ENCODE results near the gene WRAP73. TPM values are rescaled to one million over a fixed set of nuclear protein-coding genes. Genes with fewer than 3 reads are reported as not detected.

Gene WRAP73
- total and polyA plus RNA-seq, 12 donors: 7.5 to 16.5 (median 10.3) TPM

DNA sequence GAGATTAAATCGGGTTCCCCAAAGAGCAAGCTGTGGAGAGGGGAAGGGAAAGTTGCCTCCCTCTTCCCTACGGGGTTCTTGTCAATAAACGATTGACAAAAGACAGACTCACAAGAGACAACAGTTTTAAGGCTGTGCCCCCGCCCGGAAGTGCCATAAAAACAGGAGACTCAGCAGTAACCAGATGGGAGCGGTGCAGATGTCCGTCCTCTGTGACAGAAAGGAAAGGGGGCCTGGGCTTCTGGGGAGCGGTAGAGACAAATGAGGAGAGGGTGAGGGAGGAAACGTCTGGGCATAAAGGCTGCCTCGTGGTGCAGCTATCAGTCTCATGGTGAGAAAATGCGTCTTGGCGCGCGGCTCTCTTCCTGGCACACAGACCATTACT, 8.3 kb upstream of the WRAP73 start:
- Histone ChIP-seq H3K27ac (no peak overlapping the region), H3K4me1 (peaks cover 0 to 12% (median 0%) of the 10 kb centered on the region in 9 donors), H3K9me3 (no peaks in the 10 kb centered on the region), H3K36me3 (no peaks in the 10 kb centered on the region), H3K4me3 (no peak overlapping the region), H3K27me3 (peaks cover under 1 to 42% (median 15%) of the 10 kb centered on the region in 7 donors)
- no peak for DNase-seq
- 56 to 59% methylated on average over 14 of the region's 14 CpGs for WGBS, 2 donors
- ATAC-seq: no peak
- intact Hi-C loops (cut with DNase I): no loop called here
- TF ChIP-seq, protein P1, sequence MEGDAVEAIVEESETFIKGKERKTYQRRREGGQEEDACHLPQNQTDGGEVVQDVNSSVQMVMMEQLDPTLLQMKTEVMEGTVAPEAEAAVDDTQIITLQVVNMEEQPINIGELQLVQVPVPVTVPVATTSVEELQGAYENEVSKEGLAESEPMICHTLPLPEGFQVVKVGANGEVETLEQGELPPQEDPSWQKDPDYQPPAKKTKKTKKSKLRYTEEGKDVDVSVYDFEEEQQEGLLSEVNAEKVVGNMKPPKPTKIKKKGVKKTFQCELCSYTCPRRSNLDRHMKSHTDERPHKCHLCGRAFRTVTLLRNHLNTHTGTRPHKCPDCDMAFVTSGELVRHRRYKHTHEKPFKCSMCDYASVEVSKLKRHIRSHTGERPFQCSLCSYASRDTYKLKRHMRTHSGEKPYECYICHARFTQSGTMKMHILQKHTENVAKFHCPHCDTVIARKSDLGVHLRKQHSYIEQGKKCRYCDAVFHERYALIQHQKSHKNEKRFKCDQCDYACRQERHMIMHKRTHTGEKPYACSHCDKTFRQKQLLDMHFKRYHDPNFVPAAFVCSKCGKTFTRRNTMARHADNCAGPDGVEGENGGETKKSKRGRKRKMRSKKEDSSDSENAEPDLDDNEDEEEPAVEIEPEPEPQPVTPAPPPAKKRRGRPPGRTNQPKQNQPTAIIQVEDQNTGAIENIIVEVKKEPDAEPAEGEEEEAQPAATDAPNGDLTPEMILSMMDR (IDR thresholded peaks at IDR 0.05): no peak

DNA sequence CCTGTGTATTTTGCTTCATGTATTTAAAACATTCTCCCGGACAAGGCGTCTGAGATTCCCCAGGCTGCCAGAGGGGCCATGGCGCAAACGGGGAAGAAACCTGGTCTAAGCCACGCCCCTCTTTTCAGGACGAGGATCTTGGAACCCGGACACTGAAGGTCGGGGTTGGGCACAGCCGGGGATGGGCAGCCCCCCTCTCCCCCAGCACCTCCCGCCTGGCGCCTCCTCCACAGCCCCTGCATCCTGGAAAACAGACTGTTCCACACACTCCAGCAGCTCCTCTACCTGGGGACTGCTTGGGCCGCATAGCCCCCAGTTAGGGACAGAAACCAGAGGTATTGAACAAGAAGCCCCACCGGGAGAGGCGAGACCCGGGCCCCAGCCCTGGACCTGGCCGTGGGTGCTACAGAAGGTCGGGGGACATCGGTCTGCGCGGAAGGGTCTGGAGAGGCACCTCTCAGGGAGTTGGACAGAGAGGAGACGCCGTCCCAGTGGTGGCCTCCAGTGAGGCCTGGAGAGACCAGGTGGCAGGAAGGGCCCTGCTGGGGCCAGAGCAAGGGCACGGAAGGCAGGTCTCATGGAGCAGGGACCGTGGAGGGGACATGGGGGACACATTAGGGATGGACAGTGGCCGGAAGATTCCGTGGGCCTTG, 7.8 kb upstream of the WRAP73 start:
- intact Hi-C loops (cut with DNase I): no loop called here
- Histone ChIP-seq H3K27ac (no peak overlapping the region), H3K27me3 (peaks cover 5 to 48% (median 20%) of the 10 kb centered on the region in 7 donors), H3K4me1 (peaks cover 0 to 18% (median 3%) of the 10 kb centered on the region in 9 donors), H3K4me3 (no peak overlapping the region), H3K36me3 (no peaks in the 10 kb centered on the region), H3K9me3 (no peaks in the 10 kb centered on the region)
- TF ChIP-seq, protein P1 (IDR thresholded peaks at IDR 0.05): no peak
- peak in 1 of 8 donors; percentile 46 for ATAC-seq
- no peak for DNase-seq
- 79 to 86% methylated on average over 26 of the region's 26 CpGs for WGBS, 2 donors

DNA sequence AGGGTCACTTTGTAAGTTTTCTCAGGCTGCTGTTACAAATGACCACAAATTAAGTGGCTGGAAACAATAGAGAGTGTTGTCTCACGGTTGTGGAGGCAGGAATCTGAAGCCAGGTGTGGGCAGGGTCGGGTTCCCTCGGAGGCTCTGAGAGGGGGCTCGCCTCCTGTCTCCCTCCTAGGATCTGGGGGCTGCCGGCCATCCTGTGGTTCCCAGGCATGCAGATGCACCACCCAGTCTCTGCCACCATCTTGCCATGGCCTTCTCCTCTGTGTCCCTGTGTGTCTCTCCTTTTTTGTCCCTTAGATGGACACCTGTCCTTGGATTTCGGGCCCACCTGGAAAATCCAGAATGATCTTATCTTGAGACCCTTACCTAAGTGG, 7.2 kb upstream of the WRAP73 start:
- ATAC-seq (no peak), DNase-seq (no peak)
- Histone ChIP-seq H3K27ac (no peak overlapping the region), H3K4me3 (no peak overlapping the region), H3K27me3 (peaks cover 12 to 54% (median 26%) of the 10 kb centered on the region in 7 donors), H3K9me3 (no peaks in the 10 kb centered on the region), H3K4me1 (peaks cover 0 to 20% (median 6%) of the 10 kb centered on the region in 9 donors), H3K36me3 (no peaks in the 10 kb centered on the region)
- 83% methylated on average over 6 of the region's 6 CpGs for WGBS, 2 donors
- intact Hi-C loops (cut with DNase I): no loop called here
- TF ChIP-seq, protein P1 (IDR thresholded peaks at IDR 0.05): no peak

DNA sequence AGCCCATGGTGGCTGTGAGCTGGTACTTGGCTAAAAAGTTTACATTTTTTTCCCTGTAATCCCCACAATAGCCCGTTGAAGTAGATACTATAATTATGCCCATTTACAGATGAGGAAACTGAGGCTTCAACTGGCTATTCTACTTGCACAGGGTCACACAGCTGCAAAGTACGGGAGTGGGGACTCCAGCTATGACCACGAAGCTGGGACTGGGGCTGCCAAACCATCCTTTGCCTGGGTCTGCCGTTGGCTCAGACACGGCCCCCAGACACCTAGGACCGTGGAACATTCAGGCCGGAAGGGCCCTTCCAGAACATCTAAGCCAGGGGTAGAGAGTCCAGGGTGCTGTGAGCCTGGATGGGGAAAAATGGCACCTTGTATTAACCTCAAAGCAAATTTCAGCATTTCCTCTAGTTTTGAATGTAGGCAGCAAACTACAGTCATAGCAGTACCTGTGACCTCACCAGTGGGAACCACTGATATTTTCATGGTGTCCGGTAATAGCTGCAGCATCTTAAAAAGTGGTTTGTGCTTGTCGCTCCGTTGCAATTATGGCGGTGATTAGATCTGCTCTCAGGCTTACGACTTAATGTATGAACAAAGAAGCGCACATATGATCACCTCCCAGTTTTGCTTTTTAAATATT, 6.7 kb upstream of the WRAP73 start:
- TF ChIP-seq, protein P1 (IDR thresholded peaks at IDR 0.05): no peak
- Histone ChIP-seq H3K27me3 (peaks cover 17 to 59% (median 31%) of the 10 kb centered on the region in 7 donors), H3K36me3 (no peaks in the 10 kb centered on the region), H3K4me3 (no peak overlapping the region), H3K9me3 (no peaks in the 10 kb centered on the region), H3K4me1 (peaks cover 0 to 25% (median 11%) of the 10 kb centered on the region in 9 donors), H3K27ac (no peak overlapping the region)
- ATAC-seq (no peak), DNase-seq (no peak)
- 88 to 92% methylated on average over 13 of the region's 13 CpGs for WGBS, 2 donors
- intact Hi-C loops (cut with DNase I): no loop called here
